SK-N-SH (cell line): ENCODE data around the gene SGPL1. TPM values are rescaled to one million over a fixed set of nuclear protein-coding genes. Genes with fewer than 3 reads are reported as not detected.

Experiments
- CTCF ChIA-PET: fragments of 300-600, 350-600 bp; formaldehyde crosslinking; extraction: SDS; loops from one replicate; lab custom pipeline; 2021; lab: Yijun Ruan, JAX
- POLR2A ChIA-PET: fragments of 350-600 bp; sonication (Branson Sonifier 250); formaldehyde crosslinking; extraction: SDS; loops from one replicate; lab custom pipeline; 2020; ENCODE audit warnings: antibody characterized with exemption, inconsistent platforms; lab: Yijun Ruan, JAX
- DNase-seq: peaks from one replicate; pipeline ENCODE4 v3.0.0; 2012
- H2AFZ ChIP-seq: fragments of 200-600 bp; sonication (generic); 2 replicates; pipeline ENCODE4 v1.8.1; 2016; ENCODE audit warnings: antibody characterized with exemption, mild to moderate bottlenecking, low read depth
- H3F3A ChIP-seq: fragments of 200-600 bp; sonication (generic); replicated peaks from 2 replicates; pipeline ENCODE3; 2016; ENCODE audit warnings: antibody characterized with exemption, mild to moderate bottlenecking; ENCODE audit not compliant: insufficient read depth
- H3K27ac ChIP-seq, 2 experiments: fragments of 200-500 bp in 1 of 2; fragments of 200-600 bp in 1 of 2; sonication (Bioruptor generic) in 1 of 2; sonication (generic), shearing (Covaris generic) in 1 of 2; 2 replicates each; pipeline versions ENCODE4 v1.5.1 to v1.6.1; 2014 to 2016; ENCODE audit warnings: low read depth in 2 of 2, inconsistent platforms in 1 of 2, low read length in 1 of 2, mild to moderate bottlenecking in 1 of 2, mixed read lengths in 1 of 2
- H3K27me3 ChIP-seq: fragments of 200-600 bp; sonication (generic), shearing (Covaris generic); 2 replicates; pipeline ENCODE4 v1.6.1; 2016; ENCODE audit warnings: mixed run types; ENCODE audit not compliant: insufficient read depth
- H3K36me3 ChIP-seq, 2 experiments: fragments of 200-500 bp in 1 of 2; fragments of 200-600 bp in 1 of 2; sonication (Bioruptor generic) in 1 of 2; sonication (generic) in 1 of 2; replicated peaks in 1 of 2; 2 replicates each; pipeline versions ENCODE3 to v1.5.1; 2014 to 2016; ENCODE audit warnings: low read length in 1 of 2, mild to moderate bottlenecking in 1 of 2; ENCODE audit not compliant: insufficient read depth in 2 of 2, control insufficient read depth in 1 of 2
- H3K4me1 ChIP-seq, 2 experiments: fragments of 200-500 bp in 1 of 2; fragments of 200-600 bp in 1 of 2; sonication (Bioruptor generic) in 1 of 2; sonication (generic), shearing (Covaris generic) in 1 of 2; 2 replicates each; pipeline versions ENCODE4 v1.5.1 to v1.6.1; 2014 to 2016; ENCODE audit warnings: low read depth in 1 of 2, low read length in 1 of 2, mixed run types in 1 of 2; ENCODE audit not compliant: insufficient read depth in 2 of 2, control insufficient read depth in 1 of 2
- H3K4me2 ChIP-seq: fragments of 200-600 bp; sonication (generic), shearing (Covaris generic); 2 replicates; pipeline ENCODE4 v1.6.1; 2017; ENCODE audit warnings: mixed run types
- H3K4me3 ChIP-seq, 2 experiments: fragments of 200-500 bp in 1 of 2; fragments of 200-600 bp in 1 of 2; sonication (Bioruptor generic) in 1 of 2; sonication (generic), shearing (Covaris generic) in 1 of 2; 2 replicates each; pipeline versions ENCODE4 v1.5.1 to v1.8.1; 2014 to 2016; ENCODE audit warnings: low read depth in 2 of 2, inconsistent platforms in 1 of 2, low read length in 1 of 2, mild to moderate bottlenecking in 1 of 2, mixed read lengths in 1 of 2, moderate library complexity in 1 of 2
- H3K79me2 ChIP-seq: fragments of 200-600 bp; sonication (generic); 2 replicates; pipeline ENCODE4 v1.8.1; 2017; ENCODE audit warnings: mild to moderate bottlenecking; ENCODE audit not compliant: insufficient read depth
- H3K9ac ChIP-seq: fragments of 200-600 bp; sonication (generic); 2 replicates; pipeline ENCODE4 v1.6.1; 2017; ENCODE audit warnings: mixed run types
- H3K9me2 ChIP-seq: fragments of 200-600 bp; sonication (generic); 2 replicates; pipeline ENCODE4 v1.6.1; 2017; ENCODE audit warnings: mixed run types
- H3K9me3 ChIP-seq: fragments of 200-600 bp; sonication (generic); 2 replicates; pipeline ENCODE4 v1.6.1; 2017; ENCODE audit warnings: mixed run types, mild to moderate bottlenecking, moderate library complexity
- H4K20me1 ChIP-seq: fragments of 200-600 bp; sonication (generic); 2 replicates; pipeline ENCODE4 v1.6.1; 2017; ENCODE audit warnings: mild to moderate bottlenecking, mixed run types; ENCODE audit not compliant: insufficient read depth
- ELF1 ChIP-seq: IDR thresholded peaks from 2 replicates; pipeline ENCODE4 v1.4.0; 2012
- EZH2phosphoT487 ChIP-seq: fragments of 200-600 bp; sonication (generic); IDR thresholded peaks from 2 replicates; pipeline ENCODE4 v1.6.1; 2017; ENCODE audit warnings: low read depth, mixed run types, mild to moderate bottlenecking, antibody characterized with exemption, moderate library complexity, borderline replicate concordance
- FOSL2 ChIP-seq: IDR thresholded peaks from 2 replicates; pipeline ENCODE4 v1.4.0; 2012; ENCODE audit warnings: low read depth, mild to moderate bottlenecking, moderate library complexity, borderline replicate concordance
- FOXM1 ChIP-seq: IDR thresholded peaks from 2 replicates; pipeline ENCODE4 v1.4.0; 2012; ENCODE audit warnings: low read depth, mild to moderate bottlenecking
- GABPA ChIP-seq: IDR thresholded peaks from 2 replicates; pipeline ENCODE4 v1.4.0; 2012; ENCODE audit warnings: low read depth, mild to moderate bottlenecking
- GATA2 ChIP-seq: sonication (generic); formaldehyde crosslinking; IDR thresholded peaks from 2 replicates; pipeline ENCODE4 v1.5.0; 2020; ENCODE audit warnings: mild to moderate bottlenecking, missing genetic modification reagents
- MXI1 ChIP-seq: IDR thresholded peaks from 2 replicates; pipeline ENCODE4 v1.6.1; 2012; ENCODE audit warnings: mild to moderate bottlenecking, low read depth, low read length, improper control_type of control experiment
- NRF1 ChIP-seq: IDR thresholded peaks from 2 replicates; pipeline ENCODE4 v1.6.1; 2012; ENCODE audit warnings: low read depth, mild to moderate bottlenecking, low read length
- POLR2AphosphoS5 ChIP-seq: IDR thresholded peaks from 2 replicates; pipeline ENCODE4 v1.6.1; 2012; ENCODE audit warnings: low read depth, low read length
- SIN3A ChIP-seq: IDR thresholded peaks from 2 replicates; pipeline ENCODE4 v1.6.1; 2012; ENCODE audit warnings: low read depth, mild to moderate bottlenecking, low read length, moderate library complexity, borderline replicate concordance
- TCF12 ChIP-seq: IDR thresholded peaks from 2 replicates; pipeline ENCODE4 v1.4.0; 2012
- TEAD4 ChIP-seq: IDR thresholded peaks from 2 replicates; pipeline ENCODE4 v1.4.0; 2012; ENCODE audit warnings: mild to moderate bottlenecking, borderline replicate concordance; ENCODE audit not compliant: insufficient read depth
- WGBS: methylation state at CpG from one replicate; pipeline ENCODE4 v1.1.6; 2017; ENCODE audit warnings: low lambda C conversion rate; 5-methylcytosine and 5-hydroxymethylcytosine counted together
- polyA plus RNA-seq, 3 experiments: library from polyadenylated mRNA; depleted of rRNA; stranded (reverse); fragments of >200 nt; gene quantifications; 2 replicates each; pipeline ENCODE4 v1.2.3, GENCODE V29; 2012
- TF ChIP-seq, protein P1 (sequence below): fragments of 150-350 bp; IDR thresholded peaks from 2 replicates; pipeline ENCODE4 v1.6.1; 2016; ENCODE audit warnings: mild to moderate bottlenecking, low read depth, low read length
- TF ChIP-seq, protein P2 (sequence below): IDR thresholded peaks from 2 replicates; pipeline ENCODE4 v1.4.0; 2012; ENCODE audit warnings: low read depth, borderline replicate concordance
- TF ChIP-seq, protein P3 (sequence below): fragments of 200-600 bp; sonication (generic); IDR thresholded peaks from 2 replicates; pipeline ENCODE4 v1.6.1; 2017; ENCODE audit warnings: antibody characterized with exemption, mild to moderate bottlenecking, moderate library complexity
- TF ChIP-seq, protein P4 (sequence below): IDR thresholded peaks from 2 replicates; pipeline ENCODE4; 2012
- TF ChIP-seq, protein P5 (sequence below): fragments of 150-350 bp; IDR thresholded peaks from 2 replicates; pipeline ENCODE4 v1.6.1; 2017; ENCODE audit warnings: antibody characterized with exemption, low read length, low read depth, borderline replicate concordance

The SGPL1 gene
- polyA plus RNA-seq, 1 of the 3 experiments (the other 2 are of a cell fraction) = 11.8 TPM

DNA sequence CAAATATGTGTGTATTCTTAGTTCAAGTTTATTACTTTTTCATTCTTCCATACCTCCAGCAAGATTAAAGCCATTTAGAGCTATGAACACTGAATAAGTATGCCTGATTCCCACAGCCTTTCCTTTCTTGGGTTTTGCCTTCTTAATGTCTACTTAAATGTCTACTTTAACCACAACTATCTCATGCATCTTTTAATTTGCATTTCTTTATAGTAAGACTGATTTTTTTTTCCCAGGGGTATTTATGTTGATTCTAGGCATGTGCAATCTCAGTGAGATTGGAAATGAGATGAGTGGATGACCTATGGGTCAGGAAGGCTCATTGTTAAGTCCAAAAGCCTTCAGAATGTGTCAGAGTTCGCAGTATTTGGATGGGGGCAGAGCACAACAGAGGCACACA is 69.0 kb downstream of the SGPL1 start (continued):
- TF ChIP-seq, protein P1, sequence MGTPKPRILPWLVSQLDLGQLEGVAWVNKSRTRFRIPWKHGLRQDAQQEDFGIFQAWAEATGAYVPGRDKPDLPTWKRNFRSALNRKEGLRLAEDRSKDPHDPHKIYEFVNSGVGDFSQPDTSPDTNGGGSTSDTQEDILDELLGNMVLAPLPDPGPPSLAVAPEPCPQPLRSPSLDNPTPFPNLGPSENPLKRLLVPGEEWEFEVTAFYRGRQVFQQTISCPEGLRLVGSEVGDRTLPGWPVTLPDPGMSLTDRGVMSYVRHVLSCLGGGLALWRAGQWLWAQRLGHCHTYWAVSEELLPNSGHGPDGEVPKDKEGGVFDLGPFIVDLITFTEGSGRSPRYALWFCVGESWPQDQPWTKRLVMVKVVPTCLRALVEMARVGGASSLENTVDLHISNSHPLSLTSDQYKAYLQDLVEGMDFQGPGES = no peak
- TF ChIP-seq SIN3A (no peak), NRF1 (no peak), ELF1 (no peak)
- TF ChIP-seq, protein P2, sequence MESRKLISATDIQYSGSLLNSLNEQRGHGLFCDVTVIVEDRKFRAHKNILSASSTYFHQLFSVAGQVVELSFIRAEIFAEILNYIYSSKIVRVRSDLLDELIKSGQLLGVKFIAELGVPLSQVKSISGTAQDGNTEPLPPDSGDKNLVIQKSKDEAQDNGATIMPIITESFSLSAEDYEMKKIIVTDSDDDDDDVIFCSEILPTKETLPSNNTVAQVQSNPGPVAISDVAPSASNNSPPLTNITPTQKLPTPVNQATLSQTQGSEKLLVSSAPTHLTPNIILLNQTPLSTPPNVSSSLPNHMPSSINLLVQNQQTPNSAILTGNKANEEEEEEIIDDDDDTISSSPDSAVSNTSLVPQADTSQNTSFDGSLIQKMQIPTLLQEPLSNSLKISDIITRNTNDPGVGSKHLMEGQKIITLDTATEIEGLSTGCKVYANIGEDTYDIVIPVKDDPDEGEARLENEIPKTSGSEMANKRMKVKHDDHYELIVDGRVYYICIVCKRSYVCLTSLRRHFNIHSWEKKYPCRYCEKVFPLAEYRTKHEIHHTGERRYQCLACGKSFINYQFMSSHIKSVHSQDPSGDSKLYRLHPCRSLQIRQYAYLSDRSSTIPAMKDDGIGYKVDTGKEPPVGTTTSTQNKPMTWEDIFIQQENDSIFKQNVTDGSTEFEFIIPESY = no peak
- TF ChIP-seq, all 33 proteins: peak for 0

DNA sequence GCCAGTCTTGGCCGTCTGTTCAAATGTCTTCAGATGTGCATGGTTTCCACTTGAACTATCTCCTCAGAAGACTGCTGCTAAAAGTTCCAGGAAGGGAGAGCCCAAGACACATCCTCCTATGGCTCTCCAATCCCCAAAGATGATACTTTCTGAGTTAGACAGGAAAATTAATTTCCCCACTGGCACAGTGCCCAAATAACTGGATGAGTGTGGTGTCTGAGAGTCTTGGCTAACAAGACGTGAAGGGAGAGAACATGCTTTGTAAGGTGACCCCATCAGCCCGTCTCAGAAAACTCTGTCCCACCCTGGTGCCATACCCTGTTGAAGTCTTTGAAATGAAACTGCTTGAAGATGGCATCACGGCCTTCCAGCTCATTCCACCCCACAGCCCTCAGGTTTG is 69.7 kb downstream of the SGPL1 start:
- no peaks in the 10 kb centered on the region for H3K9me3 ChIP-seq
- no peak for DNase-seq
- no peaks in the 10 kb centered on the region for H3K79me2 ChIP-seq
- WGBS = 97% methylated on average over 4 of the region's 4 CpGs
- H3K4me2 ChIP-seq = no peak overlapping the region
- no peak overlapping the region for H2AFZ ChIP-seq
- H3K4me3 ChIP-seq = no peak overlapping the region
- TF ChIP-seq GABPA (no peak), TCF12 (no peak), GATA2 (CRISPR knock-in tag) (no peak), SIN3A (no peak), EZH2phosphoT487 (no peak), FOXM1 (no peak), POLR2AphosphoS5 (no peak), MXI1 (no peak), FOSL2 (no peak), TEAD4 (no peak)
- TF ChIP-seq, protein P3, sequence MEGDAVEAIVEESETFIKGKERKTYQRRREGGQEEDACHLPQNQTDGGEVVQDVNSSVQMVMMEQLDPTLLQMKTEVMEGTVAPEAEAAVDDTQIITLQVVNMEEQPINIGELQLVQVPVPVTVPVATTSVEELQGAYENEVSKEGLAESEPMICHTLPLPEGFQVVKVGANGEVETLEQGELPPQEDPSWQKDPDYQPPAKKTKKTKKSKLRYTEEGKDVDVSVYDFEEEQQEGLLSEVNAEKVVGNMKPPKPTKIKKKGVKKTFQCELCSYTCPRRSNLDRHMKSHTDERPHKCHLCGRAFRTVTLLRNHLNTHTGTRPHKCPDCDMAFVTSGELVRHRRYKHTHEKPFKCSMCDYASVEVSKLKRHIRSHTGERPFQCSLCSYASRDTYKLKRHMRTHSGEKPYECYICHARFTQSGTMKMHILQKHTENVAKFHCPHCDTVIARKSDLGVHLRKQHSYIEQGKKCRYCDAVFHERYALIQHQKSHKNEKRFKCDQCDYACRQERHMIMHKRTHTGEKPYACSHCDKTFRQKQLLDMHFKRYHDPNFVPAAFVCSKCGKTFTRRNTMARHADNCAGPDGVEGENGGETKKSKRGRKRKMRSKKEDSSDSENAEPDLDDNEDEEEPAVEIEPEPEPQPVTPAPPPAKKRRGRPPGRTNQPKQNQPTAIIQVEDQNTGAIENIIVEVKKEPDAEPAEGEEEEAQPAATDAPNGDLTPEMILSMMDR = no peak
- TF ChIP-seq, protein P4, sequence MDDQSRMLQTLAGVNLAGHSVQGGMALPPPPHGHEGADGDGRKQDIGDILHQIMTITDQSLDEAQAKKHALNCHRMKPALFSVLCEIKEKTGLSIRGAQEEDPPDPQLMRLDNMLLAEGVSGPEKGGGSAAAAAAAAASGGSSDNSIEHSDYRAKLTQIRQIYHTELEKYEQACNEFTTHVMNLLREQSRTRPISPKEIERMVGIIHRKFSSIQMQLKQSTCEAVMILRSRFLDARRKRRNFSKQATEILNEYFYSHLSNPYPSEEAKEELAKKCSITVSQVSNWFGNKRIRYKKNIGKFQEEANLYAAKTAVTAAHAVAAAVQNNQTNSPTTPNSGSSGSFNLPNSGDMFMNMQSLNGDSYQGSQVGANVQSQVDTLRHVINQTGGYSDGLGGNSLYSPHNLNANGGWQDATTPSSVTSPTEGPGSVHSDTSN = no peak
- TF ChIP-seq, protein P5, sequence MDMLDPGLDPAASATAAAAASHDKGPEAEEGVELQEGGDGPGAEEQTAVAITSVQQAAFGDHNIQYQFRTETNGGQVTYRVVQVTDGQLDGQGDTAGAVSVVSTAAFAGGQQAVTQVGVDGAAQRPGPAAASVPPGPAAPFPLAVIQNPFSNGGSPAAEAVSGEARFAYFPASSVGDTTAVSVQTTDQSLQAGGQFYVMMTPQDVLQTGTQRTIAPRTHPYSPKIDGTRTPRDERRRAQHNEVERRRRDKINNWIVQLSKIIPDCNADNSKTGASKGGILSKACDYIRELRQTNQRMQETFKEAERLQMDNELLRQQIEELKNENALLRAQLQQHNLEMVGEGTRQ = no peak
- TF ChIP-seq, protein P1 = no peak
- TF ChIP-seq, protein P2 = no peak
- no peaks in the 10 kb centered on the region for H3K27me3 ChIP-seq
- no peak overlapping the region; a peak in 1 of 4 replicates for H3K27ac ChIP-seq
- no peak overlapping the region for H3K9ac ChIP-seq
- H3K9me2 ChIP-seq = no peaks in the 10 kb centered on the region
- ChIA-PET POLR2A (interaction anchor here (0.6 kb wide), 1 partner anchor 393 kb away, joined by 3 read pairs; no protein-coding TSS in a partner anchor), CTCF (interaction anchor here (1.0 kb wide), 1 partner anchor 18 kb away, joined by 3 read pairs; no protein-coding TSS in a partner anchor)
- peaks cover 17 to 39% of the 10 kb centered on the region in 2 experiments for H3K36me3 ChIP-seq
- no peaks in the 10 kb centered on the region for H3F3A ChIP-seq
- H4K20me1 ChIP-seq = no peaks in the 10 kb centered on the region
- peaks cover 6 to 37% of the 10 kb centered on the region in 2 experiments; a peak in 2 of 4 replicates for H3K4me1 ChIP-seq
